ENCODE data around the gene FUBP3. TPM values are rescaled to one million over a fixed set of nuclear protein-coding genes. Genes with fewer than 3 reads are reported as not detected.

The FUBP3 gene
- total RNA-seq, 4 donors from 2014 or later, result 71.7 to 83.9 (median 77.8) TPM

- Histone ChIP-seq H3K9me3 (no peaks in the 10 kb centered on the region), H3K27ac (no peak overlapping the region), H3K27me3 (no peaks in the 10 kb centered on the region), H3K4me3 (replicated peaks in 1 of 3) (no peak overlapping the region), H3K4me1 (peaks cover 0 to 9% of the 10 kb centered on the region in 2 donors), H3K36me3 (no peaks in the 10 kb centered on the region)
- intact Hi-C loops (cut with DNase I), result no loop called here
- 26 to 40% methylated on average over 9 to 12 of the region's 13 CpGs for WGBS, 2 donors
- peak; percentile 78 to 79 for DNase-seq
- TF ChIP-seq CTCF (IDR thresholded peaks at IDR 0.05) (no peak), POLR2A (IDR thresholded peaks at IDR 0.05) (no peak)
Measured at GRCh38 chr9:130675396-130675795, 96.0 kb downstream of the FUBP3 start.

GRCh38 chr9:130677252-130677651, 97.9 kb downstream of the FUBP3 start:
- no peak overlapping the region for H3K27ac ChIP-seq
- H3K36me3 ChIP-seq, result no peaks in the 10 kb centered on the region
- H3K9me3 ChIP-seq, result no peaks in the 10 kb centered on the region
- peaks cover 12 to 20% of the 10 kb centered on the region in 2 donors for H3K4me1 ChIP-seq
- DNase-seq, result no peak
- TF ChIP-seq CTCF (IDR thresholded peaks at IDR 0.05) (no peak), POLR2A (IDR thresholded peaks at IDR 0.05) (no peak)
- H3K27me3 ChIP-seq, result no peaks in the 10 kb centered on the region
- intact Hi-C loops (cut with DNase I), result no loop called here
- WGBS, 2 donors, result 78 to 85% methylated on average over 5 of the region's 7 CpGs
- no peak overlapping the region for H3K4me3 ChIP-seq (replicated peaks in 1 of 3)

- Histone ChIP-seq H3K4me1 (peaks cover 12 to 14% of the 10 kb centered on the region in 2 donors), H3K4me3 (replicated peaks in 1 of 3) (peak overlapping the region in 1 of 3 donors; percentile 43), H3K27me3 (no peaks in the 10 kb centered on the region), H3K9me3 (no peaks in the 10 kb centered on the region), H3K27ac (no peak overlapping the region), H3K36me3 (no peaks in the 10 kb centered on the region)
- DNase-seq, result peak; percentile 88 to 89
- TF ChIP-seq POLR2A (IDR thresholded peaks at IDR 0.05), result no peak
- TF ChIP-seq CTCF (IDR thresholded peaks at IDR 0.05), result no peak
- 6 to 9% methylated on average over 20 to 48 of the region's 116 CpGs for WGBS, 2 donors
- intact Hi-C loops (cut with DNase I), result no loop called here
Measured at GRCh38 chr9:130680836-130681768, 101.7 kb downstream of the FUBP3 start.

- intact Hi-C loops (cut with DNase I), result loop anchor here (1.0 kb wide), 1 partner anchor 221 kb away; no protein-coding TSS in a partner anchor
Measured at GRCh38 chr9:130681769-130682420, 102.5 kb downstream of the FUBP3 start.

More at GRCh38 chr9:130681769-130682420, 102.5 kb downstream of the FUBP3 start:
- Histone ChIP-seq H3K4me3 (replicated peaks in 1 of 3) (peak overlapping the region in 1 of 3 donors; percentile 43), H3K27ac (no peak overlapping the region), H3K36me3 (no peaks in the 10 kb centered on the region), H3K27me3 (no peaks in the 10 kb centered on the region), H3K9me3 (no peaks in the 10 kb centered on the region), H3K4me1 (peaks cover 12 to 14% of the 10 kb centered on the region in 2 donors)
- no peak for DNase-seq
- no peak for TF ChIP-seq CTCF (IDR thresholded peaks at IDR 0.05)
- no peak for TF ChIP-seq POLR2A (IDR thresholded peaks at IDR 0.05)
- WGBS, 2 donors, result 3% methylated on average over 7 of the region's 45 CpGs; no CpG with 5 or more reads in 1 of the 2 donors

All from thyroid gland (tissue), 4 donors.